ENCODE results near the gene PRUNE2.
"Not testable (repeated sequence)": the region's sequence is repeated elsewhere in the genome, so short reads cannot be mapped to it uniquely, and the experiment has no call there.

The PRUNE2 gene

DNA sequence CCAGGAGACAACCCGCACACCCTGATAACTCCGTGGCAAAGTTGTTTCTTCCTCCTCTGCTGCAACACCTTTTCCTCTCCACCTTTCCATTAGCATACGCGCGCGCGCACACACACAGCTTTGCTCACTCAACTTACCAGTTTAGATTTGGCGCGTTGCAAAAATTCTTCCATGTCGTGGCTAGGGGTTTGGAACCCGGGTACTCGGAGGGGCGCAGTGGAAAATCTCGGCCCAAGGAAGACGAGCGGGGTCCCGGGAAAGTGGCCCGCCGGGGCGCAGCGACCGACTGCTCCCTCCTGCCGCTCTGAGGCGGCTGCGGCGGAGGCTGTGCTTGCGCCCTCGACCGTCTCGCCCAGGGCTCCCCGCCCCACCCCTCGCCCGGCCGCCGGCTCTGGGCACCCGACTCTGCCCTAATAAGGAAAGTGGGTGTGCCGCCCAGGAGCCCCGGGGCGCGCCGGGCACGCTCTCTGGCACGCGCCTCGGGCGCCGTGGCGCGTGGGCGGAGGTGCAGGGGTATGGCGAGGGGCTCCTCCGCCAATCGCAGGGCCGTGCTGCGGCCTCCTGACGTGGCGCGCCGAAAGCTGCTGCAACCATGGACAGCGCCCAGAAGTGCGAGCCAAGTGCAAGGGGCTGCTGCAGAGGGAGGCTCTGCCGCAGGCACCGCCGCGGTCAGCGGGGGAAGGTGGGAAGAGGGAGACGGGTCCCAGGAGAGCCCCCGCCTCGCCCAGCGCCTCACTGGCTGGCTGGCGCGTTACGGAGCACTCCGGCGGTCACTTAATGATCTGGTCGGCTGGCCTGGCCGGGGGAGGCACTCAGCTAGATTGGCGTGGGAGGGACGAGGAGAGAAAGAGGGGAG is at the start of gene PRUNE2:
TSS of gene PRUNE2 (minus strand) at position 324 of the 856 bp plus-strand sequence. CDS start at position 173, 151 bp downstream.
- DNase-seq (ENCODE audit: low read depth in 3 of 3, low spot score in 1 of 3), result no peak

GRCh38 chr9:76955406-76955805 is 49.5 kb upstream of the PRUNE2 start:
- not testable (repeated sequence) for DNase-seq (ENCODE audit: low read depth in 3 of 3, low spot score in 1 of 3)

DNA sequence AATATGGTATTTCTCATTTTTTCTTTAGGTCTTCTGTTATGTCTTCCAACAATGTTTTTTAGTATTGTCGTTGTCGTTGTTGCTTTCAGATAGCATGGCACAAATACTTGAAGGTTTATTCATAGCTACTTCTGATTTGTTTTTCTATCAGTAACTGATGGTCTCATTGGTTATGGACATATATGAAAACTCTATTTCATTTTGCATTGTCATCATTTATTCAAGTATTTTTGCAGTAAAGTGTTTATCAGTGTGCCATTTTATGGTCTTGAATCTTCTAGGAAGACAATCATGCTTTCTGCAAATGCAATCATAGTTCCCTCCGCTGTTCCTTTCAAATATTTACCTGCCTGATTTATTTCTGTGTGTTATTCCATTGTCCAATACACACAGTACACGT is 44.0 kb upstream of the PRUNE2 start:
- no peak for DNase-seq (ENCODE audit: low read depth in 3 of 3, low spot score in 1 of 3)

DNA sequence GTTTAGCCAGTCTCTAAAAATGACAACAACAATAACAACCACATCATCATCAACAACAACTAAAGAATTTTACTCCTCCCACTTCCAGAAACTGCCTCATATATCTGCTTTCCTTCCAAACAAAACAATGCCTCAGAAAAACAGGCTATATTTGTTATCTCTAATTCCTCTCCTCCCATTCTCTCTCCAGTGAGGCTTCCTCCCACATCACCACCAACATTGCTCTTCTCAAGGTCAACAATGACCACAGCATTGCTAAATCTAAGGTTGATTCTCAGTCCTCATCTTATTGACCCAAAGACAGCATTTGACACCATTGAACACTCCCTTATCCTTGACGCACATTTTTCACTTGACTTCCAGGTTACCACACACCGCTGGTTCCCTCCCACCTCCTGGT is 38.1 kb upstream of the PRUNE2 start:
- DNase-seq (ENCODE audit: low read depth in 3 of 3, low spot score in 1 of 3), result no peak

- DNase-seq (ENCODE audit: low read depth in 3 of 3, low spot score in 1 of 3), result no peak
Observed at GRCh38 chr9:76943054-76943453, 37.1 kb upstream of the PRUNE2 start.

- no peak for DNase-seq (ENCODE audit: low read depth in 3 of 3, low spot score in 1 of 3)
Observed at GRCh38 chr9:76932757-76933156, 26.8 kb upstream of the PRUNE2 start.

GRCh38 chr9:76932265-76932664 is 26.4 kb upstream of the PRUNE2 start:
- DNase-seq (ENCODE audit: low read depth in 3 of 3, low spot score in 1 of 3), result no peak

- DNase-seq (ENCODE audit: low read depth in 3 of 3, low spot score in 1 of 3), result no peak
Observed at GRCh38 chr9:76927540-76928240, 21.8 kb upstream of the PRUNE2 start.

DNA sequence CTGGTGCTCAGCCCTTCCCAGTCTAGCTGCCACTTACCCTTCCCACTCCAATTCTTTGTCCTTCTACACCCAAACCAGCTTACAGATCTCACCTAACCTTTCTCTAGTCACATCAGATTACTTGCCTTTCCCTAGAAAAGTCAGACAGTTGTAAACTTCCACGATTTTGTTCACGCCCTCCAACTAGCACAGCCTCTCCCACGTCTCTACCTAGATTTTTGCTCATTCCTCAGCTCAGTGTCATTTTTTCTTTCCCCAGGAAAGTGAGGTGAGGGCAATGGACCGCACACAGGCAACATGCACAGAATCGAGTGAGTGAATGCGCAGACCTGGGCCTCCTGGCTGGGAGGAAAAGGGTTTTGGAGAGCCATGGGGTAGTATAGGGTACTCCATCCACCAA is 20.9 kb upstream of the PRUNE2 start:
- DNase-seq (ENCODE audit: low read depth in 3 of 3, low spot score in 1 of 3), result no peak

DNA sequence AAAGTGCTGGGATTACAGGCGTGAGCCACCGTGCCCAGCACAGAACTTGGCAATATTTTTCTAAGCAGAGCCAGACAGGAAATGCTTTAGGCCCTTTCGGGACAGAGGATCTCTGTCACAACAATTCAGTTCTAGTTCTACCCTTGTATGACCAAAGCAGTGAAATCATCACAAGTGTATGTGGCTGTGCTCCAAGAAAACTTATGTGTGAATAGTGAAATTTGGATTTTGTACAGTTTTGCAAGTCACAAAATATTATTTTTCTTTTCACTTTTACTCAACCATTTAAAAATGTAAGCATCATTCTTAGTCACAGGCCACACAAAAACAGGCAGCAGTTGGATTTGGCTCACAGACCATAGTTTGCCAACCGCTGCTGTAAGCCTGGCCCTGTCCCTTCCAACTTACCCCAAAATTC is 20.4 kb upstream of the PRUNE2 start:
- no peak for DNase-seq (ENCODE audit: low read depth in 3 of 3, low spot score in 1 of 3)

- no peak for DNase-seq (ENCODE audit: low read depth in 3 of 3, low spot score in 1 of 3)
Observed at GRCh38 chr9:76921165-76921564, 15.3 kb upstream of the PRUNE2 start.

GRCh38 chr9:76917299-76917698 is 11.4 kb upstream of the PRUNE2 start:
- no peak for DNase-seq (ENCODE audit: low read depth in 3 of 3, low spot score in 1 of 3)

GRCh38 chr9:76916231-76916630 is 10.3 kb upstream of the PRUNE2 start:
- no peak for DNase-seq (ENCODE audit: low read depth in 3 of 3, low spot score in 1 of 3)

- DNase-seq (ENCODE audit: low read depth in 3 of 3, low spot score in 1 of 3), result no peak
Observed at GRCh38 chr9:76913467-76913866, 7.6 kb upstream of the PRUNE2 start.

DNA sequence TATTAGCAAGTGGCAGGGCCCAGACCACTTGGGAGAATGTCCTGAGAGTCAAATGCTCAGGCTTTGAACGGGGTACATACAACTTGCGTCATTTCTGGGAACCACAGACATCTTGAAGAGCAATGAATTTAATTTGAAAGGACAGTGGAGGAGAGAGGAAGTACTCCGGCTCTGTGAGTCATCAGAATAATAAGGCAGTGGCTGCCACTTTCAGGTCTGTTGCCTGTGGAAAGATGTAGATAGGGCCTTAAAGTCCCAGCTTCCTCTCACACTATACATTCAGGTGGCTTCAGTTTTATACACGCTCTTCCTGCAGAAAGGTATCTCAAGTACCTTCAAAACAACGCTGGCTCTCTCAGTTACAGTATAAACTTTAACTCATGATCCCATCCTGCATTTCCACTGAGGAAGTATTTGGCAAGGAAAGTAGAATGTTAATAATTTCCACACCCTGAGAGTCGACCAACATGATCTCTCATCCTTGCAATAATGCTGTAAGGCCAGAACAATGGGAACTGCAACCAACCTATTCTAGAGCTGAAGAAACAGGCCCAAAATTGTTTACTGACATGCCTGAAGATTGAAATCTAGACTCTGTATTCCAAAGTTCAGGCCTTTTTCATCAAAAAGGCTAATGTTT is 6.8 kb upstream of the PRUNE2 start:
- no peak for DNase-seq (ENCODE audit: low read depth in 3 of 3, low spot score in 1 of 3)

- no peak for DNase-seq (ENCODE audit: low read depth in 3 of 3, low spot score in 1 of 3)
Observed at GRCh38 chr9:76911971-76912370, 6.1 kb upstream of the PRUNE2 start.

GRCh38 chr9:76910861-76911260 is 4.9 kb upstream of the PRUNE2 start:
- DNase-seq (ENCODE audit: low read depth in 3 of 3, low spot score in 1 of 3), result no peak

- no peak for DNase-seq (ENCODE audit: low read depth in 3 of 3, low spot score in 1 of 3)
Observed at GRCh38 chr9:76906647-76906975, 697 bp upstream of the PRUNE2 start.

GRCh38 chr9:76904661-76905457 is 1.1 kb downstream of the PRUNE2 start:
- no peak for DNase-seq (ENCODE audit: low read depth in 3 of 3, low spot score in 1 of 3)

- DNase-seq (ENCODE audit: low read depth in 3 of 3, low spot score in 1 of 3), result no peak
Observed at GRCh38 chr9:76902395-76902794, 3.5 kb downstream of the PRUNE2 start.

- DNase-seq (ENCODE audit: low read depth in 3 of 3, low spot score in 1 of 3), result no peak
Observed at GRCh38 chr9:76901801-76902200, 4.1 kb downstream of the PRUNE2 start.
